NT2/D1 (cell line): ENCODE measurements around the gene DMD.

Experiments
- YY1 ChIP-seq: IDR thresholded peaks from 2 replicates; pipeline ENCODE4 v1.6.1; 2011; ENCODE audit not compliant: insufficient read length, insufficient read depth
- ZNF274 ChIP-seq: IDR thresholded peaks from 2 replicates; pipeline ENCODE4 v1.6.1; 2011; ENCODE audit warnings: mild to moderate bottlenecking, low read depth, low read length

DNA sequence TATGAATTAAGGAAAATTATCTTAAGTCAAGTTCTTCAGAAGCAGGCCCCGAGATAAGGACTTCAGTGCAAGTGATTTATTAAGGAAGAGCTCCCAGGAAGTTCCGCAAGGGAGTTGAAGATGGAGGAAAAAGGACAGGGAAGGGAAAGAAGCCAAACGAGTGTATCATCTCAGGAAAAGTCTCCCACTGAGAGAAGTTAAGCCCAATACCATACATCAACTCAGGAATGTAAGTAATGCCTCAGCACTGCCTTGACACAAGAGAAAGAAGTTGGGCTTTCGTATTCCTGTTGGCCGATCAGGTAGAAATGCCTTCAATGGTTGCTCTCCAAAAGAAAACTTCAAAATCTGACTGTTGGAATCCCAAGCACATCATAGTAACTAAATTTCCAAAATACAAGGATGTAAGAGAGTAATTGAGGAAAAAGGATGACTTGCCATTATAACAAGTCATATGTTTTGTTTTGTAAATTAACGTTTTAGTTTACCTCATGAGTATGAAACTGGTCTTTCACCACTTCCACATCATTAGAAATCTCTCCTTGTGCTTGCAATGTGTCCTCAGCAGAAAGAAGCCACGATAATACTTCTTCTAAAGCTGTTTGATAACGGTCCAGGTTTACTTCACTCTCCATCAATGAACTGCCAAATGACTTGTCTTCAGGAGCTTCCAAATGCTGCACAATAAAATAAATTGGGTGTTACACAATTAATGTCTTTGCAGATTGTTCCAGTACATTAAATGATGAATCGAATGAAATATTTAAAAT, 566.7 kb downstream of the DMD start:
- TF ChIP-seq YY1: no peak
- TF ChIP-seq ZNF274: no peak
